NCI-H2107 treated with DMSO at 0.1 percent for 48 hours (cell line): ENCODE measurements around the gene CARMIL1.
A peak's percentile ranks its signal among the peaks of the same experiment; 100 is the strongest.
"Not testable (repeated sequence)": the region's sequence is repeated elsewhere in the genome, so short reads cannot be mapped to it uniquely, and the experiment has no call there.

Experiments
- DNase-seq: peaks from one replicate; lab custom pipeline; 2025; ENCODE audit not compliant: unreplicated experiment; lab: John Stamatoyannopoulos, UW

The CARMIL1 gene

GRCh38 chr6:25277386-25277785 is 1.8 kb upstream of the CARMIL1 start:
- no peak for DNase-seq

GRCh38 chr6:25277857-25278256 is 1.3 kb upstream of the CARMIL1 start:
- DNase-seq = no peak

GRCh38 chr6:25278261-25278913 is 787 bp upstream of the CARMIL1 start:
- DNase-seq = no peak

- no peak for DNase-seq
These were observed 672 bp downstream of the CARMIL1 start for GRCh38 chr6:25279748-25280343.

- no peak for DNase-seq
These were observed 1.3 kb downstream of the CARMIL1 start for GRCh38 chr6:25280344-25281074.

GRCh38 chr6:25286891-25287290 is 7.7 kb downstream of the CARMIL1 start:
- DNase-seq = no peak

- no peak for DNase-seq
These were observed 8.8 kb downstream of the CARMIL1 start for GRCh38 chr6:25287941-25288340.

- DNase-seq = no peak
These were observed 9.3 kb downstream of the CARMIL1 start for GRCh38 chr6:25288518-25288917.

- DNase-seq = no peak
These were observed 11.3 kb downstream of the CARMIL1 start for GRCh38 chr6:25290306-25291060.

GRCh38 chr6:25292384-25292783 is 13.2 kb downstream of the CARMIL1 start:
- DNase-seq = no peak

GRCh38 chr6:25295651-25296050 is 16.5 kb downstream of the CARMIL1 start:
- DNase-seq = no peak

- DNase-seq = no peak
These were observed 17.2 kb downstream of the CARMIL1 start for GRCh38 chr6:25296217-25296905.

- DNase-seq = no peak
These were observed 17.9 kb downstream of the CARMIL1 start for GRCh38 chr6:25297039-25297441.

GRCh38 chr6:25297823-25298522 is 18.8 kb downstream of the CARMIL1 start:
- no peak for DNase-seq

GRCh38 chr6:25298523-25298865 is 19.3 kb downstream of the CARMIL1 start:
- DNase-seq = not testable (repeated sequence)

- DNase-seq = no peak
These were observed 22.2 kb downstream of the CARMIL1 start for GRCh38 chr6:25301362-25301761.

- DNase-seq = no peak
These were observed 23.0 kb downstream of the CARMIL1 start for GRCh38 chr6:25302151-25302550.

- DNase-seq = peak; percentile 42
These were observed 23.5 kb downstream of the CARMIL1 start for GRCh38 chr6:25302677-25303128.

GRCh38 chr6:25303254-25303653 is 24.1 kb downstream of the CARMIL1 start:
- DNase-seq = no peak

- no peak for DNase-seq
These were observed 27.2 kb downstream of the CARMIL1 start for GRCh38 chr6:25306379-25306778.
